Activated CD4-positive, alpha-beta T cell treated with anti-CD3 and anti-CD28 coated beads for 24 hours (primary cell): Measurements from ENCODE around the gene SLC10A3.

Experiments used
- DNase-seq, 2 donors: peaks; one replicate each; pipeline ENCODE4 v3.0.0-alpha.2; 2020; ENCODE audit warnings: low read depth in 2 of 2

SLC10A3 gene

DNA sequence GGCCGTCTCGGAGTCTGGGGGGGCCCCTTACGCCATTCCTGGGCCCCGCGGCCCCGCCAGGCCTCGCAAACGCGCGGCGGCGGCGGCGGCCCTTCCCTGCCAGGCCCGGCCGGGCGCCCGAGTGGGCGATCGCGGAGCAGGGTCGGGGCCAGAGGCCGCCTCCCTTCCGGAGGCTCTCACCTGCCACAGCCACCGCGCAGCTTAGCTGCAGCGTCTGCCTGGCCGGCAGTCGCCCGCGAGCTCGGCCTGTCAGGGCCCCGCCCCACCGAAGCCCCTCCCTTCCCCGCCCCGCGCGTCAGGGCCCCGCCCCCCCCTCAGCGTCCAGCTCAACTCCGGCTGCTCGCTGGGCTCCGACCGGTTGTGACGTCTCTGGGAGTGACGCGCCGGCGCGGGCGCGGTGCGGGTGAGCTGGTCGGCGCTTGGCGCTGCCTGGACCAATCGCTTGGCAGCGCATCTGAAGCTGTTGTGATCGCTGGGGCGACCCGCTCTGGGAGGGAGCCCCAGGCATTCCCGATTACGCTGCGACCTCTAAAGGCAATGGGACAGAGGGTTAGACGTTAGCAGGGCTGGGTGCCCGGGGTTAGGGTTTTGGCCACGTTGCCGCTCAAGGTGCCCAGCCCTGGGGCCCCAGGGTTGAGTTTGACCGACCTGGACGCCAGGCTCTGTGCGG, at the start of gene SLC10A3:
Gene SLC10A3, minus strand, starts transcription at position 216 of the 670 bp plus-strand sequence. CDS start 1,689 bp downstream, outside the sequence.
- peak; percentile 71 to 81 for DNase-seq

GRCh38 chrX:154539077-154539476, 48.6 kb upstream of the SLC10A3 start:
- DNase-seq: no peak

GRCh38 chrX:154535892-154536291, 45.5 kb upstream of the SLC10A3 start:
- no peak for DNase-seq

- DNase-seq: peak; percentile 79 to 87
Observed at GRCh38 chrX:154534526-154535322, 44.3 kb upstream of the SLC10A3 start.

DNA sequence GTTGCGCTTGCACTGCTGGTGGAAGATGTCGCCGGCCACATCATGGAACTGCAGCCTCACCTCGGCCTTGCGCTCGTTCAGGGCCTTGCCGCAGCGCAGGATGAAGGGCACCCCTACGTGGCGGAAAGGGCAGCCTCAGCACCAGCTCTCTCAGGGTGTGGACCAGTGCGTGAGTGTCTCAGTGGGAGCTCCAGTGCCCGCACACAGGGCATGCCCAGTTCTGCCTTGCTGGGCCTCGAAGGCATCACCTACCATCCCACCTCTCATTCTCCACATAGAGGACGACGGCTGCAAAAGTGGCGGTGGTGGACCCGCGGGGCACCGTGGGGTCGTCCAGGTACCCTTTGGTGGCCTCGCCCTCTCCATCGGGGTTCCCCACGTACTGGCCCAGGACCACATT, 42.3 kb upstream of the SLC10A3 start:
- DNase-seq: no peak

DNA sequence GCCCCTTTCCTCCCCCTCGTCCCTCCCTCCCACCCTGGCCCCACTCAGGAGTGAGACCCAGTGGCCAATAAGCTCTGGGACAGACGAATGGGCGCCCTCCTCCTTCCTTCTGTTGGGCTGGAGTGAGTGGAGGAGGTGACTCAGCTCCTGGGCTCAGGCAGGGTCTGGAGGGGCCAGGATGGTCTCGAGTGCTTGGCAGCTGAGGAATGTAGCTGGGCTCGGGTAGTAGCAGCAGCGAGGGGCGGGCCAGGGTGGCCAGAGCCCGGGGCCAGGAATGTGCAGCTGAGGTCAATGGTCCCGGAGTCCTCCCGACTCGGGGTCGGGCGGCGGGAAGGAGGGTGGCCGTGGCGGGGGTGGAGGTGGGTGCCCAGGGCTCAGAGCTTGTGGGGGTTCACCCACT, 41.2 kb upstream of the SLC10A3 start:
- no peak for DNase-seq

DNA sequence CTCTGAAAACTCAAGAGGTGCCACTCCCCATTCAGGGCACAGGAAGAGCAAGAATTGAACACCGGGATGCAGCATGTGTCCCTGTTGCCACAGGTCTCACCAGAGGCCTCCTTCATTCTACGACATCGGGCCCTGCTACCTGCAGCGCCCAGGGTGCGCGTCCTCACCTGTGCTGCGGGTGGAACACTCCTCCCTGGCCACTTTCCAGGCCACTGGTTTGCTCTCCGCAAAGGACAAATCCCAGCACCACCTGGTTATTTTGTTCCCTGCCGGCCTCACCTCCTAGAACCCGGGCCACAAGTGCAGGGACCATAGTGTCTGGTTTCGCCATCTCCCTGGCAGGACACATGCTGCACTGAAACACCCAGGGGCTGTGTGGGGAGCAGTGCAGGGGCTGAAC, 39.9 kb upstream of the SLC10A3 start:
- DNase-seq: no peak

- no peak for DNase-seq
Observed at GRCh38 chrX:154529206-154529612, 38.8 kb upstream of the SLC10A3 start.

- peak; percentile 40 to 56 for DNase-seq
Observed at GRCh38 chrX:154526901-154527675, 36.7 kb upstream of the SLC10A3 start.

GRCh38 chrX:154525606-154526490, 35.4 kb upstream of the SLC10A3 start:
- no peak for DNase-seq

DNA sequence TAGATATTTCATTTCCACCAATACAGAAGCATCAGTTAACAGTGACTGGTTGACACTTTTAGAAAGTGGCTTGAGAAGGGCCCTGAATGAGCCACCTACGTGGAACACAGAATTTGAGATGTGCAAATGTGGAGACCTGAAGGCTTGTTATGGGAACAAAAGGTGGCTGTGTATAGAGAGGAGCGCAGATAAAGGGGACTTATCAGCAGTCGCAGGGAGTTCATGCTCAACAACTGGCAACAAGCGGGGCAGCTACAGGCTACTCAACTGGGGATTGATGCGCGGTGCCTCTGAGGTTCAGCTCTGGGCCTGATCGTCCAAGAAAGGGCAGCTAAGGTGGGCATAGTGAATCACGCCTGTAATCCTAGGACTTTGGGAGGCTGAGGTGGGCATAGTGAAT, 29.0 kb upstream of the SLC10A3 start:
- no peak for DNase-seq

DNA sequence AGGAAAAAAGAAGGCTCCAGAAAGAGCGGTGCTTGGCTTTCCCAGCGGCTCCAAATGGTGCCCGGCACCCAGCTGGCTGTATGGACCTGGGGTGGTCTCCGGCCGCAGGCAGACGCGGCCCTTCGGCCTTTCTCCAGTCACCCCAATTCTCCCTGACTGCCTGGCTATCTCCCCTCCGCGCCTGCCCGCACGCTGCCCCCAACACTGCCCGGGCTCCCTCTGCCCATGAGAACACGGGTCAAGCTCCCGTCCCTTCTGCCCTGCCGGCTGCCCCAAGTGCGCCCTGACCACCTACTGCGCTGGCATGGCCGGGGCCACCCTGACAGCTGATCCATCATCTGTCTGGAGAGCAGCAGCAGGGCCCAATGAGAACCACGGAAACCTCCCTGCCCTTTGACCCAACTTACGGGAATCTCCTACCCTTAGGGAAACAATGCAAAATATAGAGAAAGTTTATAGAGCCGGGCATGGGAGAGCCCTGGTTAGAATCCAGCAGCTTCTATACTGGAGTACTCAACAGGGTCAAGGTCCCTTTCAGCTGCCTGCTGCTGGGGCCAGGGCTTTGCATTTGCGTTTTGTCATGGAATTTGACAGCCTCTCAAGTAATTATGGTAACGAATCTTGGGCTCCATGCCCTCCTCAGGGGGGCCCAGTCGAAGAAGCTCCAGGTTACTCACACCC, 26.8 kb upstream of the SLC10A3 start:
- no peak for DNase-seq

GRCh38 chrX:154516656-154517100, 26.2 kb upstream of the SLC10A3 start:
- no peak for DNase-seq

- peak; percentile 88 for DNase-seq
Observed at GRCh38 chrX:154515966-154516655, 25.7 kb upstream of the SLC10A3 start, which contains the start of gene FAM3A. Gene FAM3A (minus strand): TSS chrX:154516232. CDS start chrX:154515772, 460 bp downstream.

DNA sequence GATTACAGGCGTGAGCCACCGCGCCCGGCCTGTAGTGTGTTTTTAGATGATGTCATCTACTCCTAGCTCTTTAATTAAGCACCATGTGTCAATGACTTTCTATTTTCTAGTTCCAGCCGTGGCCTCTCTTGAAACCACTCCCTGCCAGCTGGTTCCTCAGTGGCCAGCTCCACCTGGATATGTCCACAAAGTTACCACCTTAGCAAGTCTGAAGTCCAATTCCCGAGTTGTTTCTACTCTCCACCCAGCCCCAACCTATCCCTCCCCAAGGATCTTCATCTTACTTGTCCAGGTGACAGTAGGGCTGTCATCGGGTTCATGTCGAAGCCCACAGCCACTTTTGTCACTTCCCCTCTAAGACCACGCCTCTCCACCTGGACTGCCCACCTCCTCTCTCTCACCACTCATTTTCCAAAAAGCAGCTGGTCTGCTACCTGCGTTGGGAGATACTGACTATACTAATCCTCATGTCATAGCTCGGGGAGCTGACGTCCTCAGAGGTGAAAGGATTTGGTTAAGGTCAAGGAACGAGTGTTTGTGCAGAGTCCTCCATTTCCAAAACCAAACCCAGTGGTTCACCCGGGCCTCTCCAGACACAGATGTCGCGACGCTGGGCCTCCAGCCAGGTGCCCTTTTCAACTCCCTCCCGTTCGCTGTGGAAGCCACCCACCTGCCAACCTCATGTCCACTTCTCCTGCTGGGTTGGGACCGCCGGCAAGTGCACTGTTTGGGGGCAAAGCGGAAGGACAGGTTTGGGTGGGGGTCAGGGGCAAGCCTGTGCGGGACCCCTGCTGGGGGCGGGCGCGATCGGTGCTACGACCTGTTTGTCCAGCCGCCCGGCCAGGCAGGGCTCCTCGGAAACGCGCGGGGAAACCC, 24.9 kb upstream of the SLC10A3 start:
- DNase-seq: peak in 1 of 2 donors; percentile 16

DNA sequence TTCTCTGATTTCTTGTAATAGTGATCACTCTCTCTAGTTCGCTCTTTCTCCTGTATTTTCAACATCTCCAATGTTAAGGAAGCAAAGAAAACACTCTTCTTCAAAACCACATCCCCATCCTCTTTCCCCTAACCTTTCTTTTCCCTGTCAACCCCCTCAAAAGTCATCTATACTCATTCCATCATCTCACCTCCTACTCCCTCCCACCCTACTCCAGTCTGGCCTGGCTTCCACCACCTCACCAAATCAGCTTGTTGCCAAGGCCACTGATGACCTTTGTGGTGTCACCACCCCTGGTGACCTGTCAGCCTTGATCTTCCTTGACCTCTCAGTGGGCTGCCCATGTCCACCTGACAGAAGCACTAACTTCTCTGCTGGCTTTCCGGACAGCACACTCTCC, 23.3 kb upstream of the SLC10A3 start:
- no peak for DNase-seq

DNA sequence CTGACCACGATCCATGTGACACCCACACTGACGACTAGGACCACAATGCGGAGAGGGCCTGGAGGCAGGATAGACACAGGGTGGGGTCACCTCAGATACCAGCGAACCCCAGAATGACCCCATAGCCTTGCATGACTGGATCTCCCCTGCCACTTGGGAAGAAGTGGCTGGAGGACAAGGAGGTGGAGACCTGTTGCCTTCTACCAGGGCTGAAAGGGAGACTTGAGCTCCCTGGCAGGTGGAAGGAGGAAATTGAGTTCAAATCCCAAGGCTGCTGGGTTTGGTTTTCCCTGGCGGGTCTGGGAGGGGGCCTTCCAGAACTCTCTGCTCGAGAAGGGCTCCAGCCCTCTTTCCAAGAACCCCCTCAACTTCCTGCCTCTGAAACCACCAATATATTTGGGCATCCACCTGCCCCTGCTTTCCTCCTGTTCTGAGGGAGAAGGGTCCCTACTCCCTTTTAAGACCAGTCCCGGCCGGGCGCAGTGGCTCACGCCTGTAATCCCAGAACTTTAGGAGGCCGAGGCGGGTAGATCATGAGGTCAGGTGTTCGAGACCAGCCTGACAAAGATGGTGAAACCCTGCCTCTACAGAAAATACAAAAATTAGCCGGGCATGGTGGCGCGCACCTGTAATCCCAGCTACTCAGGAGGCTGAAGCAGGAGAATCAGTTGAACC, 22.6 kb upstream of the SLC10A3 start:
- DNase-seq: no peak

- no peak for DNase-seq
Observed at GRCh38 chrX:154511761-154512160, 21.3 kb upstream of the SLC10A3 start.
